Endothelial cell of umbilical vein (primary cell): ENCODE results near the gene RIBC1. TPM values are rescaled to one million over a fixed set of nuclear protein-coding genes. Genes with fewer than 3 reads are reported as not detected.

Source experiments
- BruUV-seq: library from RNA; stranded (reverse); fragments of 400-500 nt; replicated peaks from 2 replicates; lab custom pipeline; 2021; lab: Mats Ljungman, UMichigan
- CTCF ChIA-PET: fragments of 300-600, 350-600 bp; sonication (Branson Sonifier 250); formaldehyde crosslinking; loops from one replicate; lab custom pipeline; 2021; ENCODE audit warnings: antibody characterized with exemption, inconsistent platforms; lab: Charles Lee
- POLR2A ChIA-PET: fragments of 300-600, 350-600 bp; sonication (Branson Sonifier 250); formaldehyde crosslinking; loops from one replicate; lab custom pipeline; 2021; ENCODE audit warnings: antibody characterized with exemption, inconsistent platforms; lab: Charles Lee
- DNase-seq: peaks from one replicate; pipeline ENCODE4 v3.0.0-alpha.2; 2011; ENCODE audit warnings: low read depth, low spot score
- FAIRE-seq: peaks from 2 replicates; lab custom pipeline; 2011; peaks lifted over from hg19 to GRCh38; lab: Jason Lieb, UNC
- H2AFZ ChIP-seq: 2 replicates; pipeline ENCODE4 v1.6.0; 2012; ENCODE audit warnings: low read depth, low read length, control low read depth, inconsistent platforms
- H3K27ac ChIP-seq: 2 replicates; pipeline ENCODE4 v1.5.1; 2011; ENCODE audit warnings: low read depth, mild to moderate bottlenecking, control low read depth, low read length, moderate library complexity; ENCODE audit not compliant: insufficient read depth
- H3K27me3 ChIP-seq, 2 experiments: 2 replicates each; pipeline versions ENCODE4 v1.6.0 to v1.6.1; 2011; ENCODE audit warnings: low read length in 2 of 2, mixed read lengths in 1 of 2; ENCODE audit not compliant: control insufficient read depth in 2 of 2, insufficient read depth in 2 of 2
- H3K36me3 ChIP-seq, 2 experiments: 2 replicates in 1 of 2; 3 replicates in 1 of 2; pipeline ENCODE4 v1.5.1; 2011; ENCODE audit warnings: low read length in 2 of 2, mild to moderate bottlenecking in 1 of 2, moderate library complexity in 1 of 2; ENCODE audit not compliant: control insufficient read depth in 2 of 2, insufficient read depth in 2 of 2; ENCODE audit errors: extremely low read depth in 1 of 2
- H3K4me1 ChIP-seq: 3 replicates; pipeline ENCODE4 v1.5.1; 2011; ENCODE audit warnings: mild to moderate bottlenecking, low read length; ENCODE audit not compliant: control insufficient read depth, insufficient read depth; ENCODE audit errors: extremely low read depth
- H3K4me2 ChIP-seq: 2 replicates; pipeline ENCODE4 v1.6.1; 2011; ENCODE audit warnings: low read length, control low read depth, mixed read lengths; ENCODE audit not compliant: insufficient read depth
- H3K4me3 ChIP-seq, 3 experiments: fragments of 200-600 bp in 1 of 3; sonication (generic), shearing (Covaris generic) in 1 of 3; replicated peaks in 1 of 3; 2 replicates each; pipeline ENCODE4 v1.5.1; 2011 to 2016; ENCODE audit warnings: control low read depth in 3 of 3, low read length in 3 of 3, mild to moderate bottlenecking in 2 of 3, inconsistent platforms in 1 of 3, low read depth in 1 of 3, moderate library complexity in 1 of 3; ENCODE audit not compliant: insufficient read depth in 1 of 3
- H3K79me2 ChIP-seq: 2 replicates; pipeline ENCODE4 v1.6.0; 2012; ENCODE audit warnings: low read length, inconsistent platforms; ENCODE audit not compliant: control insufficient read depth, insufficient read depth
- H3K9ac ChIP-seq: replicated peaks from 2 replicates; pipeline ENCODE3; 2011; ENCODE audit warnings: low read length, control low read depth; ENCODE audit not compliant: insufficient read depth; ENCODE audit errors: extremely low read depth
- H3K9me1 ChIP-seq: replicated peaks from 3 replicates; pipeline ENCODE4 v1.6.0; 2011; ENCODE audit warnings: mild to moderate bottlenecking, low read length; ENCODE audit not compliant: control insufficient read depth, insufficient read depth; ENCODE audit errors: extremely low read depth
- H3K9me3 ChIP-seq: replicated peaks from 2 replicates; pipeline ENCODE4 v1.5.1; 2012; ENCODE audit warnings: low read length, inconsistent platforms; ENCODE audit not compliant: control insufficient read depth, insufficient read depth
- H4K20me1 ChIP-seq: replicated peaks from 2 replicates; pipeline ENCODE3; 2011; ENCODE audit warnings: mild to moderate bottlenecking, low read length; ENCODE audit not compliant: control insufficient read depth, insufficient read depth; ENCODE audit errors: extremely low read depth
- CTCF ChIP-seq, 2 donors: IDR thresholded peaks; 1 replicate in 1 of 2; 2 replicates in 1 of 2; pipeline ENCODE4 v1.5.1; 2011; ENCODE audit warnings: low read length in 2 of 2, mild to moderate bottlenecking in 2 of 2, moderate library complexity in 2 of 2, control low read depth in 1 of 2, inconsistent platforms in 1 of 2, low read depth in 1 of 2; ENCODE audit not compliant: insufficient read depth in 1 of 2; ENCODE audit errors: extremely low read depth in 1 of 2
- EZH2 ChIP-seq: IDR thresholded peaks from 2 replicates; pipeline ENCODE4 v1.6.1; 2012; ENCODE audit warnings: borderline replicate concordance, low read depth, mild to moderate bottlenecking, moderate library complexity, low read length, inconsistent platforms; ENCODE audit not compliant: severe bottlenecking
- FOS ChIP-seq: IDR thresholded peaks from 2 replicates; pipeline ENCODE4 v1.6.1; 2011; ENCODE audit warnings: mild to moderate bottlenecking, low read length, moderate library complexity, borderline replicate concordance; ENCODE audit not compliant: insufficient read depth
- GATA2 ChIP-seq: IDR thresholded peaks from 2 replicates; pipeline ENCODE4 v1.7.0; 2011; ENCODE audit warnings: low read depth, mild to moderate bottlenecking, moderate library complexity, mixed read lengths, low read length; ENCODE audit not compliant: insufficient read length, insufficient read depth
- JUN ChIP-seq: IDR thresholded peaks from 2 replicates; pipeline ENCODE4 v1.6.1; 2011; ENCODE audit warnings: borderline replicate concordance, low read depth; ENCODE audit not compliant: insufficient read length, insufficient read depth
- MAX ChIP-seq: IDR thresholded peaks from 2 replicates; pipeline ENCODE4 v1.6.1; 2011; ENCODE audit not compliant: insufficient read depth, insufficient read length
- MYC ChIP-seq: IDR thresholded peaks from one replicate; pipeline ENCODE4 v1.6.1; 2011; ENCODE audit warnings: mild to moderate bottlenecking, low read depth, low read length
- POLR2A ChIP-seq: IDR thresholded peaks from 2 replicates; pipeline ENCODE4 v1.6.1; 2012; ENCODE audit warnings: low read depth, mild to moderate bottlenecking, control low read depth, low read length
- POLR2AphosphoS5 ChIP-seq: IDR thresholded peaks from 2 replicates; pipeline ENCODE4 v1.6.1; 2012; ENCODE audit warnings: low read depth, mild to moderate bottlenecking, control low read depth, low read length, moderate library complexity; ENCODE audit not compliant: insufficient read depth
- dilution Hi-C: fragments of 300-500 bp; cut with MboI; formaldehyde crosslinking; loops from one replicate; pipeline ENCODE4 v1.15.0; 2019; ENCODE audit warnings: low sequenced_read_pairs; ENCODE audit not compliant: extremely low pct_ligation_motif_present
- intact Hi-C: fragments of 100-400 bp; cut with micrococcal nuclease; formaldehyde crosslinking; loops from one replicate; pipeline ENCODE4 v1.10.0; 2022
- polyA plus RNA-seq, 4 experiments: library from polyadenylated mRNA; depleted of rRNA in 3 of 4; stranded (reverse) in 3 of 4; unstranded in 1 of 4; fragments of >200 nt; gene quantifications; 2 replicates each; pipeline versions ENCODE4 v1.2.1 to v1.2.3, GENCODE V29; 2011 to 2012; ENCODE audit warnings: missing spikeins in 1 of 4
- total RNA-seq: library from RNA; stranded (reverse); gene quantifications from 2 replicates; pipeline ENCODE4 v1.2.3, GENCODE V29; 2021

Gene RIBC1
- total and polyA plus RNA-seq, 2 donors (not counting 3 experiments of a cell fraction or from before 2014, with no cell fraction given): 0.23 to 0.86 TPM

- intact Hi-C loops: loop anchor here (10.0 kb wide), 1 partner anchor 335 kb away; the partner anchor contains the start of gene KANTR
- Histone ChIP-seq H3K4me3 (no peak overlapping the region), H3K27ac (no peak overlapping the region), H2AFZ (no peak overlapping the region), H3K27me3 (no peaks in the 10 kb centered on the region), H3K9me1 (no peaks in the 10 kb centered on the region), H3K4me2 (no peak overlapping the region), H3K9me3 (no peaks in the 10 kb centered on the region), H3K79me2 (peaks cover 5% of the 10 kb centered on the region), H3K9ac (no peak overlapping the region), H3K36me3 (peaks cover 0 to 17% of the 10 kb centered on the region in 2 experiments), H3K4me1 (peaks cover 2% of the 10 kb centered on the region), H4K20me1 (no peaks in the 10 kb centered on the region)
- ChIA-PET CTCF (no interaction called here), POLR2A (no interaction called here)
- TF ChIP-seq MAX: no peak
- no peak for TF ChIP-seq GATA2
- TF ChIP-seq JUN: no peak
- TF ChIP-seq POLR2AphosphoS5: no peak
- no peak for TF ChIP-seq FOS
- no peak for TF ChIP-seq MYC
- no peak for TF ChIP-seq CTCF (IDR thresholded peaks at IDR 0.05; ENCODE audit: extremely low read depth in 1 of 2, insufficient read depth in 1 of 2, low read depth in 1 of 2, low read length in 2 of 2)
- TF ChIP-seq POLR2A: no peak
- TF ChIP-seq EZH2: no peak
- BruUV-seq: no TSS peak
- DNase-seq (no peak), FAIRE-seq (no peak)
- dilution Hi-C loops: no loop called here
Observed at GRCh38 chrX:53429755-53430154, 7.1 kb downstream of the RIBC1 start.
